HG03045 (cell line): ENCODE results near the gene H6PD.

Experiments used
- ATAC-seq: cut with Tn5 transposase; IDR thresholded peaks from one replicate; pipeline ENCODE4 v1.9.1; 2021; ENCODE audit warnings: mild to moderate bottlenecking, moderate library complexity; ENCODE audit not compliant: unreplicated experiment

Gene H6PD

DNA sequence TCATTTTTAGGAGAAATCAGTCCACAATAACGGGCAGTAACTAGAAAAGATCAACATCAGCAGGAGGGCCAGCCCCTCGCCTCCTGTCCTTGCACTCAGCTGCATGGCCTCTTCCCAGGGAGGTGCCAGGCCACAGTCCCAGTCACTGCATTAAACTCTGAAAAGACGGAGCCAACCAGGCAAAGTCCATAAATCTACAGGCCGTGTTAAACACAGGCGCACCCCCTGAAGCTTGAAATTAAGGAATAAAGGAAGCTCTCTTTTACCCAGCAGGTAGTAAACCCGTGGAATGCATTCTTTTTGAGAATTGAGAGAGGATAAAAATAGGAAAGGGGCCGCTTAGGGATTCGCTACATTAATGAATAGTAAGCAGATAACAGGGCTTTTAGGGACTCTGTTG is 18.4 kb downstream of the H6PD start:
- no peak for ATAC-seq

- no peak for ATAC-seq
Observed at GRCh38 chr1:9253453-9254105, 19.0 kb downstream of the H6PD start.

GRCh38 chr1:9256332-9256731 is 21.8 kb downstream of the H6PD start:
- ATAC-seq = no peak

GRCh38 chr1:9257851-9258250 is 23.3 kb downstream of the H6PD start:
- no peak for ATAC-seq

GRCh38 chr1:9258629-9259028 is 24.1 kb downstream of the H6PD start:
- ATAC-seq = no peak

DNA sequence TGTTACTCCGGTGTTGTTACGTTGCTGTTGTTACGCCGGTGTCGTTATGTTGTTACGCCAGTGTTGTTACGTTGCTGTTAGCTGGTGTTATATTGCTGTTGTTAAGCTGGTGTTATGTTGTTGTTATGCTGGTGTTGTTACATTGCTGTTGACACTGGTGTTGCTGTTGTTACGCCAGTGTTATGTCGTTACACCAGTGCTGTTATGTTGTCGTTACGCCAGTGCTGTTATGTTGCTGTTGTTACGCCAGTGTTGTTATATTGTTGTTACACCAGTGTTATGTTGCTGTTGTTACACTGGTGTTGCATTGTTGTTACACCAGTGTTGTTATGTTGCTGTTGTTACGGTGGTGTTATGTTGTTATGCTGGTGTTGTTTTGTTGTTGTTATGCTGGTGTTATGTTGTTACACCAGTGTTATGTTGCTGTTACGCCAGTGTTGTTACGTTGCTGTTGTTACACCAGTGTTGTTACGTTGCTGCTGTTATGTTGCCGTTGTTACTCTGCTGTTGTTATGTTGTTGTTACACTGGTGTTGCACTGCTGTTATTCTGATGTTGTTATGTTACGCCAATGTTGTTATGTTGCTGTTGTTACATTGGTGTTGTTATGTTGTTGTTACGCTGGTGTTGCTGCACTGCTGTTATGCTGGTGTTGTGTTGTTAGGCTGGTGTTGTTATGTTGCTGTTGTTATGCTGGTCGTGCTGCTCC is 25.6 kb downstream of the H6PD start:
- no peak for ATAC-seq

DNA sequence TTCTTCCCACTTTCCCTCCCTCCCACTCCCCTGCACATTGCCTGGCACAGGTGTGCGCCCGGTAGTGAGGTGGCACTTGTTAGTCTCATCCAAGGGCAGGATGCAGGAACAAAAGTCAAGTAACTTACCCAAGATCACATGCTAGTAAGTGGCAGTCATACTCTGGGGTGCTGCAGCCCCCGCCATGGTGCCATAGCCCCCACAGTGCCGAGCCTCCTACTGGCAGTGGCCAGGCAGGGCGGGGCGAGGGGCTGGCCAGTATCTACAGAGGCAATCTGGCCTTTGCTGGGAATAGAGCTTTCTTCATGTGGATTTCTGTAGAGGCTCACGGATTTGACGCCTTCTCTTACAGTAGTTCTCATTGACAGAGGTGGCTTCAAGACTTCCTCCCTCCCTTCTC is 26.9 kb downstream of the H6PD start:
- ATAC-seq = no peak

DNA sequence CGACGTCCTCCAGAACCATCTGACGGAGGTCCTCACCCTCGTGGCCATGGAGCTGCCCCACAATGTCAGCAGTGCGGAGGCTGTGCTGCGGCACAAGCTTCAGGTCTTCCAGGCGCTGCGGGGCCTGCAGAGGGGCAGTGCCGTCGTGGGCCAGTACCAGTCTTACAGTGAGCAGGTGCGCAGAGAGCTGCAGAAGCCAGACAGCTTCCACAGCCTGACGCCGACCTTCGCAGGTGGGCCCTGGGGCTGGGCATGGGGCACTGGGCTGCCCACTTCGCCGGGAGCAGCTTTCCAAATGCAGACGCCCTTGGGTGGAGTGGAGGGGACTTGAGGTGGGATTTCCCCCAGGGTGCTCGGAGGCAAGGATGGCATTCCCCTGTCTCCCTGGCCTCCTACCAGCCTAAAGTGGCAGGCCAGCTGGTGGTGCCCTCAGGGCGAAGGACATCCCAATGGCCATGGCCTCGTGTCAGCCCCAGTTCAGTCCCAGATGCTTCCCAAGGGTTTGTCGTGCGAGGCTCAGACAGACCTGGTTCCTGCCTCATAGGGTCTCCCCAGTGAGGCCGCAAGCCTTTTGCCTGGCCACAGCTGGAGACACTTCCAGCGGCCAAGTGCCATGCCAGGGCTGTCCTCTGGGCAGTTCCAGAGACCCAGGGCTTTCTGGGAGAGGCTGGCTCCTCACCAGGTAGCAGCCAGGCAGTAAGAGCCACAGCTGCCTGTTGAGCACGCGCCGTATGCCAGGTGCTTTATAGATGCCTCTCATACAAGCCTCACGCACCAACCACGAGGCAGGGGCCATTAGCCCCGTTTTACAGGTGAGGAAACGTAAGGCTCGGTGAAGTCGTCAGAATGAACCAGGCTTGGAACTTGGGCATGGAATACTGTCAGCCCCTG is 27.8 kb downstream of the H6PD start:
- ATAC-seq = no peak

GRCh38 chr1:9263276-9263855 is 28.8 kb downstream of the H6PD start:
- ATAC-seq = no peak

DNA sequence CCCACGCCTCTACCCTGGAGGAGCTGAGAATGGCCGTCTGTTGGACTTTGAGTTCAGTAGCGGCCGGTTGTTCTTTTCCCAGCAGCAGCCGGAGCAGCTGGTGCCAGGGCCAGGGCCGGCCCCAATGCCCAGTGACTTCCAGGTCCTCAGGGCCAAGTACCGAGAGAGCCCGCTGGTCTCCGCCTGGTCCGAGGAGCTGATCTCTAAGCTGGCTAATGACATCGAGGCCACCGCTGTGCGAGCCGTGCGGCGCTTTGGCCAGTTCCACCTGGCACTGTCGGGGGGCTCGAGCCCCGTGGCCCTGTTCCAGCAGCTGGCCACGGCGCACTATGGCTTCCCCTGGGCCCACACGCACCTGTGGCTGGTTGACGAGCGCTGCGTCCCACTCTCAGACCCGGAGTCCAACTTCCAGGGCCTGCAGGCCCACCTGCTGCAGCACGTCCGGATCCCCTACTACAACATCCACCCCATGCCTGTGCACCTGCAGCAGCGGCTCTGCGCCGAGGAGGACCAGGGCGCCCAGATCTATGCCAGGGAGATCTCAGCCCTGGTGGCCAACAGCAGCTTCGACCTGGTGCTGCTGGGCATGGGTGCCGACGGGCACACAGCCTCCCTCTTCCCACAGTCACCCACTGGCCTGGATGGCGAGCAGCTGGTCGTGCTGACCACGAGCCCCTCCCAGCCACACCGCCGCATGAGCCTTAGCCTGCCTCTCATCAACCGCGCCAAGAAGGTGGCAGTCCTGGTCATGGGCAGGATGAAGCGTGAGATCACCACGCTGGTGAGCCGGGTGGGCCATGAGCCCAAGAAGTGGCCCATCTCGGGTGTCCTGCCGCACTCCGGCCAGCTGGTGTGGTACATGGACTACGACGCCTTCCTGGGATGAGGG is 29.7 kb downstream of the H6PD start:
- ATAC-seq = no peak

DNA sequence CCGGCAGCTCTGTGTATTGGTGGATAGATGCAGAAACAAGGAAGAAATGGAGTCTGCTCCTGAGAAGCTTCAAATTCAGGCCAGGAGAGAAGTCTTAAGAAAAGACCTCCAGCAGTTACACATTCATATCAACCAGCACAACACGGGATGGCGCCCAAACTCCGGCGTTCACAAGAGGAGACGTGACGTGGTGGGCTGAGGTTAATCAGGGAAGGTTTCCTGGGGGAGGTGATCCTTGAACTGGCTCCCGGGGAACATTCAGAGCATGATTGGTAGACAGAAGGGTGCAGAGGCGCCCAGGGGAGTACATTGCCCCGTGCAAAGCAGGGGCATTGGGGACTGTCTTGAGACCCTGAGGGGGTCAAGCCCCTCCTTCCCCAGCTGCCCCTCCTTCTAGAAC is 30.5 kb downstream of the H6PD start:
- ATAC-seq = no peak

- no peak for ATAC-seq
Observed at GRCh38 chr1:9265968-9266367, 31.4 kb downstream of the H6PD start.

DNA sequence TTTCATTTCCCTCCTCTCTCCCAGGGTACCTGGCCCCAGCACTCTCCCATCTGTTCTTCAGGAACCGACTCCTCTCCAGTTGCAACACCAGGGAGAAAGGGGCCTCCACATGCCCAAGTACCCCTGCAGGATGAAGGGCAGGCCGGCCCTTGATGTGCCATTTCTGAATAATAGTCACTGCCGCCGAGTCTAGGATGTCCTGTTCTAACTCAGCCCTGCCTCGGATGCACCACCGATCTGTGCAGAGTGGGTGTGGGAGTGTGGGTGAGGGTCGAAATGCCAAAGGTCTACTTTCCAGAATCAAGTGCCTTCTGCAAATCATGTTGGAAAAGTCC is 32.7 kb downstream of the H6PD start:
- no peak for ATAC-seq

DNA sequence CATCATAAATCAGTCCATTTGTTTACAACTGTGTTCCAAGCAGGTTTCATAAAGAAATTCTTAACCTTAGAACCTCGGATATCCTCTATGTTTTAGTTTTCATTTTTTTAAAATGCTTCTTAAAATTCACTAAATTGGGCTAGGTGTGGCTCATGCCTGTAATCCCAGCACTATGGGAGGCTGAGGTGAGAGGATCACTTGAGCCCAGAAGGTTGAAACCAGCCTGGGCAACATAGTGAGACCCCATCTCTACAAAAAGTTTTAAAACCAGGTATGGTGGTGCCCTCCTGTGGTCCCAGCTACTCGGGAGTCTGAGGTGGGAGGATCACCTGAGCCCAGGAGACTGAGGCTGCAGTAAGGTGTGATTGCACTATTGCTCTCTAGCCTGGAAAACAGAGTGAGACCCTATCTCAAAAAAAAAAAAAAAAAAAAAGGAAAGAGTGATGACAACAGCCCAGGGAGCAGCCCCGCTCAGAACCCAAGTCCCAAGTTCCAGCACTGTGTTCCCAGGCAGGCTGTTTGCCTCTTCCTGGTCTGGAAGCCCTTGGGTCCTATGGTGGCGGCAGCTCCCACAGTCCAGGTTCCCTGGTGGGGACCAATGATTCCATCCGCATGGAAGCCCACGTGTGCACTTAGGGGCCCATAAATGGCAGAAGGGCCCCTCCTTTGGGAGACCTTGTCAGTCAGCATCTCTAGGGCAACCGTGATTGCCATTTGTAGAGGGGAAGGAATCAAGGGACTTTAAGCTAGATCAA is 33.4 kb downstream of the H6PD start:
- ATAC-seq = no peak

DNA sequence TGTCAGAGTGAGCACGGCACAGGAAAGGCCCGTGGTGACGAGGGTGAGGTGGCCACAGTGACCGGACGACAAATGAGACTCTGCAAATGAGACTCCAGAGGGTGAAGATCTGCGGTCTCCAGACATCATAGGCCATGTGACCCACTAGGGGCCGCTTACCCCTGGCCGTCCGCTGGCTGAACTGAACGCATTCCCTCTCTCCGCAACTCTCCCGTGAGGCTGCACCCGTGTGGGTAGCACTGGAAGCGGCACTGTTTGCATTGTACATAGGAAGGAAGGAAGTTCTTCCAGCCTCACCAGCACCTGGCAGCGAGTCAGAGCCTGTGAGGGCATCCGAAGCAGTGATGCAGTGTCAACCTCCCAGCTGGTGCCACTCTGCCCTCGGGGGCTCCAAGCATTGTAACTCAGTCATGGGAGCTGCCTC is 34.5 kb downstream of the H6PD start:
- no peak for ATAC-seq

- no peak for ATAC-seq
Observed at GRCh38 chr1:9269721-9270120, 35.1 kb downstream of the H6PD start.

DNA sequence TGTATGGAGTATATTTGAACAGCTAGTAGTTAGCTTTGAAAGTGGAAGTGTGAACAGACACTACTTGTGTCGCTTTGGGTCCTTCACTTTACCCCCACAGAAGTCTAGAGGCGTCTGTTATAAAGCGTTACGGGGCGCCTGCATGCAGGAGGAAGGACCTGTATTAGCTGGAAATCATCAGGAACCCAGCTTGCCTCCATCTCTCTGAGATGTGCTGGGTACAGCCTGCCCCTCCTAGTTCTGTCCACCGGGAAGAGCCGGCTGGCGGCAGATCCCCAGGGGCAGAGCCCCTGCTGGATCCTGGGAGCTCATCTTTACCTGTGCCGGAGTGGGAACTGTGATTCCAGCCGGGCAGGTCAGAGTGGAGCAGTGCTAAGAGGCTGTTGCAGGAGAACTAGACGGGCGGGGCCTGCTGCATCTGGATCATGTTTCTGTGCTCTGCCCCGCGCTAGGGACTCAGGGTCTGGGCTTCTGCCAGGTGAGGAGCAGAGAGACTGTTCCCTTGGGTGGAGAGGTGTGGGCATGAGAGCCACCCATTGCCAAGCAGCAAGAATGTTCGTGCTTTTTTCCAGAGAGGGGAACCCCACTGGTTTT is 35.8 kb downstream of the H6PD start:
- no peak for ATAC-seq

- ATAC-seq = no peak
Observed at GRCh38 chr1:9271283-9271682, 36.7 kb downstream of the H6PD start.

DNA sequence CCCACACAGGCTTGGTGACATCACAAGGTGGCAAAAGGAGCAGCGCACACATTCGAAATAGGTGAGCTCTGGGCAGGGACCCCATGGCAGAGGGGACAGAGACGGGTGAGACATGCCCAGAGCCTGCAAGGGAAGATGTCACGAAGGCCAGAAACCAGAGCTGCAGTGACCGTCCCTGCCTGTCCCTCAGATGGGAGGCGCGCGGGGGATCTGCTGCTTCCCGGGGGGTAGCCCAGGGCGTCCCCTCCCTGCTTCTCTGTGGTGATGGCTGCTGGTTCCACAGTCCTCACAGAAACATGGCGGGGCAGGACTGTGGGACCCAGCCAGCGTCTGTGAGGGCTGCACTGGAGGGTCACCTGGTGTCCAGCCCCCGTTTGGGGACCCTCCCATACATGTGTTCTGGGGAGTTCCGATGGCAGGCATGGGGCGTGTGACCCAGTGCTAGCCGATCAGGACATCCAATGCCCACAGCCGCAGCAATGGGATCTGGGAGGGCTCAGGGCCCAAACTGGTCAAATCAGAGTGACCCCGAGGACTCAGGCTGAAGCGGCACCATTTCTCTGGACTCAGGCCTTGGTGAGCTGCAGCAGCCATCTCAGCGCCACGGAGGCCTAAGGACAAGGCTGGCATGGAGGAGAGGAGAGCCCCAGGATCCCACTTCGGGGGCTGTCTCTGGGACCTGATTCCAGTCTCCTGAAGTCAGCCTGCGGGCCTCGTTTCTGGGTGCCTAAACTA is 37.5 kb downstream of the H6PD start:
- no peak for ATAC-seq
